ENCODE measurements around the gene CEBPA.

The CEBPA gene

DNA sequence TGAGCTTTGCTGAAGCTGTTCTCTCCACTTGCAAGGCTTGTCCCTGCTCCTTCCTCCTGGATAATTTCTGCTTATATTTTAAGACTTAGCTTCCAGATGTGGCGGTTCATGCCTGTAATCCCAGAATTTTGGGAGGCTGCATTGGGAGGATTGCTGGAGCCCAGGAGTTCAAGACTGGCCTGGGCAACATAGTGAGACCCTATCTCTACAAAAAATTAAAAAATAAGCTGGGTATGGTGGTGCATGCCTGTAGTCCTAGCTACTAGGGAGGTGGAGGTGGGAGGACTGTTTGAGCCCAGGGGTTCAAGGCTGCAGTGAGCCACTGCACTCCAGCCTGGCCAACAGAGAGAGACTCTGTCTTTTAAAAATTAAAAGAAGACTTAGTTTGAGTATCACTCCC is 31.6 kb downstream of the CEBPA start:
- Histone ChIP-seq H3K4me3 (ENCODE audit: low read length in 2 of 2) (no peak overlapping the region), H3K27ac (ENCODE audit: low read length) (no peak overlapping the region), H3K36me3 (ENCODE audit: control insufficient read depth in 2 of 2, insufficient read depth in 2 of 2, low read length in 2 of 2) (no peaks in the 10 kb centered on the region), H3K9me3 (ENCODE audit: control insufficient read depth in 2 of 2, low read length in 2 of 2) (no peaks in the 10 kb centered on the region), H3K4me1 (ENCODE audit: control insufficient read depth, insufficient read depth, low read length) (peaks cover 17% of the 10 kb centered on the region), H3K9ac (ENCODE audit: low read length in 2 of 2) (no peak overlapping the region), H3K27me3 (ENCODE audit: control insufficient read depth in 1 of 2, insufficient read depth in 2 of 2, low read length in 2 of 2) (no peaks in the 10 kb centered on the region)

DNA sequence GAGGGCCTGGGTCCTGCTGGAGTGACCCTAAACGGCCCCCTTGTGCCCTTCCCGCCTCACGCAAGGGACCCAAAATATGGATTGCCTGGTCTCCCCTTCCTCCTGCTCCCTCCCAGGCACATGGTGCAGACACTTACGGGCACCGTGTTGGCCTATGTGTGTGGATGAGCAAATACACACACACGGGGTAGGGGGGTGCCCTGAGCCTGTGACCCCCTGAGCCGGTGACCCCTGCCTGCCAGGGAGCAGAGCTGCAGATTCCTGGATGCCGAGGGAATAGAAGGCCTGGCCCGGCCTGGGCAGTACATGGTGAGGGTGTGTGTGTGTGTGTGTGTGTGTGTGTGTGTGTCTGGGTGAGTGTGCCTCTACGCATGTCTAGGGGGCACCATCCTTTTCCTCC is 33.3 kb downstream of the CEBPA start:
- no peaks in the 10 kb centered on the region for H3K27me3 ChIP-seq (ENCODE audit: control insufficient read depth in 1 of 2, insufficient read depth in 2 of 2, low read length in 2 of 2)
- peaks cover 7% of the 10 kb centered on the region for H3K4me1 ChIP-seq (ENCODE audit: control insufficient read depth, insufficient read depth, low read length)
- H3K27ac ChIP-seq (ENCODE audit: low read length), result no peak overlapping the region
- H3K9me3 ChIP-seq (ENCODE audit: control insufficient read depth in 2 of 2, low read length in 2 of 2), result no peaks in the 10 kb centered on the region
- no peaks in the 10 kb centered on the region for H3K36me3 ChIP-seq (ENCODE audit: control insufficient read depth in 2 of 2, insufficient read depth in 2 of 2, low read length in 2 of 2)
- H3K9ac ChIP-seq (ENCODE audit: low read length in 2 of 2), result no peak overlapping the region
- H3K4me3 ChIP-seq (ENCODE audit: low read length in 2 of 2), result no peak overlapping the region

DNA sequence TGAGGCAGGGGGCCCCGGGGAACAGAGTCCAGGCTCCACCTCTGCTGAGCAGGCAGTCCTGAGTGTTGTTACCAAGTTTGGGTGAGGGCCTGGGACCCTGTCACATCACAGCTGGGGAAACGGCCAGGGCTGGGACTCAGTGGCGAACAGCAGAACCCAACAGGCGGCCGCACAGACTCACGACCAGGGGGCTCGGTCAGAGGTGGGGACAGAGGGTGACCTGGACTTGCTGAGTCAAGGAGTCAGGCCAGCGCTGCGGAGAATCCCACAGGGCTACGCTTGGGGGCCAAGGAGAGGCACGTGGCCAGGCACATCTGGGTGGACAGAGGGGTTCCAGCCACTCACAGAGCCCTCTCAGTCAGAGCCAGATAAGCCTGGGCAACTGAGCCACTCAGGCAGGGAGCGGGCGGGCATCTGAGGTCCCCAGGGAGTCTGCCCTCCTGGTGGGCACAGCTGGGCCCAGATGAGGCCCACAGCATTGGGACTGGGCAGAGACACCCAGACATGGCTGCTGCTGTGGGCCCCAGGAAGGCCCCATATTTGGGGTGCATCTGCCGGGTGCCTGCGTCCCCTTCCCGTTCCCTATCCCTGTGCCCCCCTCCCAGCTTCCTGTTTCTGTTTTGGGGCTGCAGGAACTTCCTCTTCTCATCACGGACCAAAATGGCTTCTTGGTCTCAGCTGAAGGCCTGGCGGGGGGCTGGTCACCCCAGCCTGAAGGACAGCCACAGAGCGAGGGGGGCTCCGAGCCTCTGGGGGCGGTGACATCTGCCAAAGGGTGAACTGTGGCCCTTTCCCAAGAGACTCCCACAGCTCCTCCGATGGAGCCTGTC is 34.0 kb downstream of the CEBPA start:
- Histone ChIP-seq H3K27ac (ENCODE audit: low read length) (no peak overlapping the region), H3K4me3 (ENCODE audit: low read length in 2 of 2) (no peak overlapping the region), H3K4me1 (ENCODE audit: control insufficient read depth, insufficient read depth, low read length) (peaks cover under 1% of the 10 kb centered on the region), H3K36me3 (ENCODE audit: control insufficient read depth in 2 of 2, insufficient read depth in 2 of 2, low read length in 2 of 2) (no peaks in the 10 kb centered on the region), H3K27me3 (ENCODE audit: control insufficient read depth in 1 of 2, insufficient read depth in 2 of 2, low read length in 2 of 2) (no peaks in the 10 kb centered on the region), H3K9me3 (ENCODE audit: control insufficient read depth in 2 of 2, low read length in 2 of 2) (no peaks in the 10 kb centered on the region), H3K9ac (ENCODE audit: low read length in 2 of 2) (no peak overlapping the region)

DNA sequence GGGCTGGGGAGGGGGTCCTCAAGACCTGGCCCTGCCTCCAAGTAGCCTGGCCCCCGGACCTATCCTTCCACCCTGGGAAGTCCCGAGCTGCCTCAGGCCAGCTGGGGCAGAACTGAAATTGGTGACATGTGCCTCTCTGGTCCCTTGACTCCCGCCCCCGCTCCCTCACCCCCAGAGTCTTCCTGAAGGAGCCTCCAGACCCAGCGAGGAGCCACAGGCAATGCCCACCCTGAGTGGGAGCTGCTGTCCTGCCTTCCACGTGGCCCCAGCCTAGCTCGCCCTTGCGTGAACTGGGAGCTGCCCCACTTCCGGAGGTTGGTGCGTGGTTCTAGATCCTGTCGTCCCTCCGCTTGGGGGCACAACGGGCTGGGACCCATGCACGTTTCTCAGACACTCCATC is 34.6 kb downstream of the CEBPA start:
- Histone ChIP-seq H3K36me3 (ENCODE audit: control insufficient read depth in 2 of 2, insufficient read depth in 2 of 2, low read length in 2 of 2) (no peaks in the 10 kb centered on the region), H3K4me3 (ENCODE audit: low read length in 2 of 2) (no peak overlapping the region), H3K9ac (ENCODE audit: low read length in 2 of 2) (no peak overlapping the region), H3K4me1 (ENCODE audit: control insufficient read depth, insufficient read depth, low read length) (no peaks in the 10 kb centered on the region), H3K27ac (ENCODE audit: low read length) (no peak overlapping the region), H3K9me3 (ENCODE audit: control insufficient read depth in 2 of 2, low read length in 2 of 2) (no peaks in the 10 kb centered on the region), H3K27me3 (ENCODE audit: control insufficient read depth in 1 of 2, insufficient read depth in 2 of 2, low read length in 2 of 2) (no peaks in the 10 kb centered on the region)

DNA sequence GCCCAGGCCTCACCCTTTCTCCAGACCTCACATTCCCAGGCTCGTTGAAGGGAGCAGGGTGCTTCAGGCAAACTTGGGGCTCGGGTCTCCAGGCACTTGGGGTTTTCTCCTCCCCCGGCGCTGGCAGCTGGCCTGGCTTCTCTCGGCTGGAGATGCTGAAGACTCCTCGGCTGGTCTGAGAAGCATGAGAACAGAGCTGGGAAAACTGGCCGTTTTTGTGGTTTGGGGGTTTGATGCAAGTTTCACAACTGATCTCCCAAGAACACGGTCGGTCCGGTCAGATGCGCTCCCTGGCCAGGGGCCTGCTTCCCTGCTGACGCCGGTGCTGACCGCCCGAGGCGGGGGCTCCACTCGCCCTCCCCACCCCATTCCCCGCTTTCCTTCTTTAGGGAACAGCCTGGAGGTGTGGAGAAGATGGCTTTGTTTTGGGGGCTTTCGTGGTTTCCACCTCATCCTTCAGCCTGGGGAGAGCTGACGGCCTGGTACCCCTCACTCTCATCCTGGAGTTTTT is 35.3 kb downstream of the CEBPA start:
- H3K9ac ChIP-seq (ENCODE audit: low read length in 2 of 2), result no peak overlapping the region
- no peak overlapping the region for H3K27ac ChIP-seq (ENCODE audit: low read length)
- H3K4me1 ChIP-seq (ENCODE audit: control insufficient read depth, insufficient read depth, low read length), result no peaks in the 10 kb centered on the region
- H3K9me3 ChIP-seq (ENCODE audit: control insufficient read depth in 2 of 2, low read length in 2 of 2), result no peaks in the 10 kb centered on the region
- H3K4me3 ChIP-seq (ENCODE audit: low read length in 2 of 2), result no peak overlapping the region
- no peaks in the 10 kb centered on the region for H3K36me3 ChIP-seq (ENCODE audit: control insufficient read depth in 2 of 2, insufficient read depth in 2 of 2, low read length in 2 of 2)
- no peaks in the 10 kb centered on the region for H3K27me3 ChIP-seq (ENCODE audit: control insufficient read depth in 1 of 2, insufficient read depth in 2 of 2, low read length in 2 of 2)

DNA sequence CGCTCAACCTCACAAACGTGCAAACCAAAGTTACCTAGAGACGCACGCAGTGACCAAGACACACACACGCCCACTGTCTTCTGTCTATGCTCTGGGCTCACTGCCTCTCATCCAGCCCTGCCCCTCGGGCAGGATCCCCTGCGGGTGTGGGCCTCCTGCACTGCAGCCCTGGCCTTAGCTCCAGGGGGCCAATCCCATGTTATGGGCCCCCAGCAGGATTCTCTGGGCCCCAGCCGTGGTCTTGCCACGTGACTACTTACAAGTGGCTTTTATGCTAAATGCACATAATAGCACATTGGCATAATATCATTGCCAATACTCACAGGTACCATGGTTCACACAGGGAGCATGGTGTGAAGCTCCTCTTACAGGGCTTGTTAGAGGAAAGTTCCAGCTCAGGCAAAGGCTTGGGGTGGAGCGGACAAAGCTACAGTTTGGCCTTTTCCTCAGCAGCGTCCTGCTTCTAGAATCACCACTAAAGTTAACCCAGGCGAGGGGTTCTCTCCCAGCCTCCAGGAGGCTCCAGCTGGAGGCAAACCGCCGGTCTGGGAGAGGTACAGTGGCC is 37.4 kb downstream of the CEBPA start:
- Histone ChIP-seq H3K9ac (ENCODE audit: low read length in 2 of 2) (no peak overlapping the region), H3K27ac (ENCODE audit: low read length) (no peak overlapping the region), H3K4me1 (ENCODE audit: control insufficient read depth, insufficient read depth, low read length) (no peaks in the 10 kb centered on the region), H3K36me3 (ENCODE audit: control insufficient read depth in 2 of 2, insufficient read depth in 2 of 2, low read length in 2 of 2) (no peaks in the 10 kb centered on the region), H3K9me3 (ENCODE audit: control insufficient read depth in 2 of 2, low read length in 2 of 2) (no peaks in the 10 kb centered on the region), H3K27me3 (ENCODE audit: control insufficient read depth in 1 of 2, insufficient read depth in 2 of 2, low read length in 2 of 2) (no peaks in the 10 kb centered on the region), H3K4me3 (ENCODE audit: low read length in 2 of 2) (no peak overlapping the region)

DNA sequence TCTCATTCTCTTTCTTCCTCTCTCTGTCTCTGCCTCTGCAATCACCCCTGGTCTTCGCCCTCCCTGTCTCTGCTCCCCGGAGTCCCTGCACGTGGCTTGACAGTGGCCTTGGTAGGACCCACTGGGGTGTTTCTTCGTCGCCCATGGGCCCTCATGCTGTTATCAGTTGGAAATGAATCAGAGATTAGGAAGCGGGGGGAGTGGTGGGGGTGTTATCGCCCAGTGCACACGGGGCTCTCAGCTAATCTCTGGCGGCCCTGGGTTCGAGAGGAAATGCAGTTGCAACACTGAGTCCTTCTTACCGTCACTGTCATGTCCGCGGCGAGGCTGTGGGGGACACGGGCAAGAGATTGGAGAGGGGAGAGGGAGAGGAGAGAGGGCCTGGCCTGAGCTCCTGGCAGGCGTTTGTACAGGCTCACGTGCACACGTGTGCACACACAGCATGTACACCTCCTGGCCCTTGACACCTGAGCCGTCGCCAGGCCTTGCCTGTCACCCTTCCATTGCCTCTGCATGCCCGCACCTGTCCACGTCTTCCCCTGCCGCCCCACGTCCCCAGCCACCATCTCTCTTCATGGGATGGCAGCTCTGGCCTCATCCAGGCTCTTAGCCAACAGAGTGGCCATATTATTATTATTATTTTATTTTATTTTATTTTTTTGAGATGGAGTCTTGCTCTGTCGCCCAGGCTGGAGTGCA is 38.9 kb downstream of the CEBPA start:
- Histone ChIP-seq H3K9ac (ENCODE audit: low read length in 2 of 2) (no peak overlapping the region), H3K36me3 (ENCODE audit: control insufficient read depth in 2 of 2, insufficient read depth in 2 of 2, low read length in 2 of 2) (no peaks in the 10 kb centered on the region), H3K9me3 (ENCODE audit: control insufficient read depth in 2 of 2, low read length in 2 of 2) (no peaks in the 10 kb centered on the region), H3K27me3 (ENCODE audit: control insufficient read depth in 1 of 2, insufficient read depth in 2 of 2, low read length in 2 of 2) (no peaks in the 10 kb centered on the region), H3K27ac (ENCODE audit: low read length) (no peak overlapping the region), H3K4me1 (ENCODE audit: control insufficient read depth, insufficient read depth, low read length) (no peaks in the 10 kb centered on the region), H3K4me3 (ENCODE audit: low read length in 2 of 2) (no peak overlapping the region)

DNA sequence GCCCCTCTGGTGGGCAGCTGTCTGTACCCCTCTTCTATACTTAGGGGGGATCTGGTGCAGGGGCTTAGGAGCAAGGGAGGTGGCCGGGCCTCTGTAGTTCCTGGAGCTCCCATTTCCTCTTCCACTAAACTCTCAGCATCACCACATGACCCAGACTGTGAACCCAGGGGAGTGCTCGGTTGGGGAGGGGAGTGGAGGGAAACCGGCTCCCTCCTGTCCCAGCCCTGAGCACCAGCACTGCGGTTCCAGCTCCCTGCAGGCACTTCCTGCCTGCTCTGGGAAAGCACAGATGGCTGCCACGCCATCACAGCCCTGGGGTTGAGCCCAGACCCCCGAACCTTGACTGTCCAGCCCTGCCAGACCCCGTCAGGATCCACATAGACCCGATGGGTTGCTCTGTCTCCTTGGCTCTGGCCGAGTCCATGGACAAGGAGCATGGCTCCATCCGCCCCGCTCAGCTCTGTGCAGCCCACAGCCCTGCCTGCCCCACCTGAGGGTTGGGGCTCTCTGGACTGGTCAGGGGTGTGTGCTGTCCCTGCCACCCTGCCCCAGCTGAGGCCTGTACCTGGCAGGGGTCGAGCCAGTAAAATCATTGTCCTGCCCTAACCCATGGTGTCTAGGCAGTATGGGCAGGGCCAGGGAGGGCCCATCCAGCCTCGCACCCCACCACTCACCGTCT is 40.7 kb downstream of the CEBPA start:
- no peak overlapping the region for H3K4me3 ChIP-seq (ENCODE audit: low read length in 2 of 2)
- H3K27ac ChIP-seq (ENCODE audit: low read length), result no peak overlapping the region
- H3K36me3 ChIP-seq (ENCODE audit: control insufficient read depth in 2 of 2, insufficient read depth in 2 of 2, low read length in 2 of 2), result no peaks in the 10 kb centered on the region
- H3K9me3 ChIP-seq (ENCODE audit: control insufficient read depth in 2 of 2, low read length in 2 of 2), result no peaks in the 10 kb centered on the region
- H3K4me1 ChIP-seq (ENCODE audit: control insufficient read depth, insufficient read depth, low read length), result no peaks in the 10 kb centered on the region
- no peak overlapping the region for H3K9ac ChIP-seq (ENCODE audit: low read length in 2 of 2)
- no peaks in the 10 kb centered on the region for H3K27me3 ChIP-seq (ENCODE audit: control insufficient read depth in 1 of 2, insufficient read depth in 2 of 2, low read length in 2 of 2)

DNA sequence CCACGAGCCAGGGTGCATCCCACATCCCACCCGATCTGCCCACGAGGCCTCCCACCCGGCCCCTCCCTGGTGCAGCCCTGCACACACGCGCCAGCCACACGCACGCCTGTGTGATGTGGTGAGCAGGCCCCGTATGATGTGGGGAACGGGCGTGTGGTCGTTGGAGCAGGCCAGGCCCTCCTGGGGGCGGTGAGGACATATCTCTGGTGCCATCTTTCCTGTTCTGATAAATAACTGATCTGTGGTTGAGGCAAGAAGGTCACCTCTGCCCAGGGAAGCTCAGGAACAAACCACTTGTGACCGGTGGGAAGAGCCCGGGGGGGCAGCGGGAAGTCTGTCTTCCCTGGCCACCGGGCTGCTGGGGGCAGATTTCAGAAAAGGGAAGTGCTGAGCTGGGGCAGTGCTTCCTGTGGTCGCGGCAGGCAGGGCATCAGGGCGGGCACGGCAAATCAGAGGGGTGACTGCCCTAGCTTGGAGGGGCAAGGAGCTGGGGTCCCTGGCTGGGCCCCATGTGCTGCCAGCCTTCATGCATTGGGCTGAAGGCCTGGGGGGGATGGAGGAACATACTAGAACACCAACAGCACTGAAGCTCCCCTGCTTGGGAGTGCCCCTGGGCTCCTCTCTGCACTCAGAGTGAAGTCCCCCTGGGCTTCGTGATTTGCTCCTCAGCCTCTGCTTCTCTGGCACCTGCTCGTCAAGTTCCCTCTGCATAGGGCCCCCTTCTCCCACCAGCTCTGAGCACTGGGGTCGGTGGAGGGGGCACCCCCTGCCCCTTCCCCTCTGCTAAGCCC is 41.5 kb downstream of the CEBPA start:
- no peaks in the 10 kb centered on the region for H3K4me1 ChIP-seq (ENCODE audit: control insufficient read depth, insufficient read depth, low read length)
- no peak overlapping the region for H3K9ac ChIP-seq (ENCODE audit: low read length in 2 of 2)
- H3K9me3 ChIP-seq (ENCODE audit: control insufficient read depth in 2 of 2, low read length in 2 of 2), result no peaks in the 10 kb centered on the region
- H3K27me3 ChIP-seq (ENCODE audit: control insufficient read depth in 1 of 2, insufficient read depth in 2 of 2, low read length in 2 of 2), result no peaks in the 10 kb centered on the region
- H3K4me3 ChIP-seq (ENCODE audit: low read length in 2 of 2), result no peak overlapping the region
- H3K36me3 ChIP-seq (ENCODE audit: control insufficient read depth in 2 of 2, insufficient read depth in 2 of 2, low read length in 2 of 2), result no peaks in the 10 kb centered on the region
- H3K27ac ChIP-seq (ENCODE audit: low read length), result no peak overlapping the region

DNA sequence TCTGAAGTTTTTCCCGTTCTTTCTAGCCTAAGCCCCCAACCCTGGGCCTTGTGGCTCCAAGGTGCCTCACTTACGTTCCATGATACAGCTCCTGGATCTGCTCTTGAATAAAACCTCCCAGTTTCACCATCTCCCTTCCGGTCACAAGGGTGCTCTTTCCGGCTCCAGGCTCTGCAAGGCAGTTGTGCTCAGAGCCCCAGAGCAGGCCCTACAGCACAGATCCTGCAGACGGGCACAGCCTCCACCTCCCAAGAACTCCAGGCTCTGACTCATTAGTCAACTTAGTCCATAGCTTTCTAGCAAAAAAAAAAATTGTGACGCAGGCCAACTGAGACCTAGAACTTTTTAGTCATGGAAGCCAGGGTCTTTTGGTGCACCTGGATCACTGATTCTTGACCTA is 42.8 kb downstream of the CEBPA start:
- H3K9ac ChIP-seq (ENCODE audit: low read length in 2 of 2), result no peak overlapping the region
- no peaks in the 10 kb centered on the region for H3K36me3 ChIP-seq (ENCODE audit: control insufficient read depth in 2 of 2, insufficient read depth in 2 of 2, low read length in 2 of 2)
- no peak overlapping the region for H3K4me3 ChIP-seq (ENCODE audit: low read length in 2 of 2)
- H3K27me3 ChIP-seq (ENCODE audit: control insufficient read depth in 1 of 2, insufficient read depth in 2 of 2, low read length in 2 of 2), result peaks cover 0 to 5% of the 10 kb centered on the region in 2 donors
- H3K27ac ChIP-seq (ENCODE audit: low read length), result no peak overlapping the region
- H3K4me1 ChIP-seq (ENCODE audit: control insufficient read depth, insufficient read depth, low read length), result no peaks in the 10 kb centered on the region
- H3K9me3 ChIP-seq (ENCODE audit: control insufficient read depth in 2 of 2, low read length in 2 of 2), result no peaks in the 10 kb centered on the region
